Panc1 (cell line): ENCODE results near the gene DGKZ. TPM values are rescaled to one million over a fixed set of nuclear protein-coding genes. Genes with fewer than 3 reads are reported as not detected.

Source experiments
- ATAC-seq: fragments of 200-7000 bp; cut with Tn5 transposase; 2 replicates; pipeline ENCODE4 v1.9.1; 2020; ENCODE audit warnings: mild to moderate bottlenecking, moderate library complexity
- BruUV-seq: library from RNA; stranded (reverse); fragments of 400-500 nt; replicated peaks from 2 replicates; lab custom pipeline; 2021; lab: Mats Ljungman, UMichigan
- CTCF ChIA-PET: fragments of 300-600 bp; sonication (Branson Sonifier 250); formaldehyde crosslinking; loops from one replicate; lab custom pipeline; 2022; ENCODE audit warnings: antibody characterized with exemption; lab: Charles Lee
- POLR2A ChIA-PET: fragments of 300-600 bp; sonication (Branson Sonifier 250); formaldehyde crosslinking; loops from one replicate; lab custom pipeline; 2022; ENCODE audit warnings: antibody characterized with exemption; lab: Charles Lee
- DNase-seq: peaks from one replicate; pipeline ENCODE4 v3.0.0-alpha.2; 2010; ENCODE audit warnings: low read depth, low spot score
- H3K27ac ChIP-seq: 2 replicates; pipeline ENCODE4 v1.5.1; 2011; ENCODE audit warnings: mild to moderate bottlenecking, low read length, inconsistent platforms
- H3K27me3 ChIP-seq: fragments of 200-500 bp; sonication (Bioruptor generic); 2 replicates; pipeline ENCODE4 v1.6.0; 2014; ENCODE audit warnings: low read length, inconsistent platforms; ENCODE audit not compliant: control insufficient read depth, insufficient read depth
- H3K36me3 ChIP-seq: fragments of 200-500 bp; sonication (Bioruptor generic); 2 replicates; pipeline ENCODE4 v1.5.1; 2014; ENCODE audit warnings: inconsistent platforms, mild to moderate bottlenecking, low read length, moderate library complexity; ENCODE audit not compliant: control insufficient read depth, insufficient read depth
- H3K4me1 ChIP-seq: 2 replicates; pipeline ENCODE4 v1.5.1; 2011; ENCODE audit warnings: inconsistent platforms, mild to moderate bottlenecking, low read length, moderate library complexity; ENCODE audit not compliant: control insufficient read depth, insufficient read depth
- H3K4me3 ChIP-seq, 2 experiments: 2 replicates each; pipeline ENCODE4 v1.5.1; 2011 to 2012; ENCODE audit warnings: low read depth in 2 of 2, low read length in 2 of 2, mild to moderate bottlenecking in 2 of 2, inconsistent platforms in 1 of 2, moderate library complexity in 1 of 2
- H3K9me3 ChIP-seq: fragments of 200-500 bp; sonication (Bioruptor generic); 2 replicates; pipeline ENCODE4 v1.5.1; 2014; ENCODE audit warnings: low read depth, mild to moderate bottlenecking, inconsistent platforms, low read length, moderate library complexity; ENCODE audit not compliant: control insufficient read depth, insufficient read depth
- CTCF ChIP-seq: fragments of 450-650 bp; IDR thresholded peaks from 2 replicates; pipeline ENCODE4 v1.5.1; 2017; ENCODE audit warnings: mild to moderate bottlenecking
- POLR2AphosphoS5 ChIP-seq: IDR thresholded peaks from 2 replicates; pipeline ENCODE4 v1.6.1; 2012; ENCODE audit warnings: mild to moderate bottlenecking, low read depth, low read length, moderate library complexity
- SIN3A ChIP-seq: IDR thresholded peaks from 2 replicates; pipeline ENCODE4 v1.6.1; 2012; ENCODE audit warnings: low read depth, mild to moderate bottlenecking, low read length, moderate library complexity, borderline replicate concordance; ENCODE audit not compliant: insufficient read depth
- TCF7L2 ChIP-seq: IDR thresholded peaks from 2 replicates; pipeline ENCODE4 v1.6.1; 2011; ENCODE audit warnings: mild to moderate bottlenecking, low read depth, low read length, inconsistent platforms
- in situ Hi-C: cut with HindIII; loops from 2 replicates; pipeline ENCODE4 v1.10.0; 2016; ENCODE audit warnings: low sequenced_read_pairs, low pct_unique_long_range_greater_than_20kb
- intact Hi-C: fragments of 100-400 bp; cut with micrococcal nuclease; formaldehyde crosslinking; loops from one replicate; pipeline ENCODE4 v1.10.0; 2022; ENCODE audit not compliant: unreplicated experiment
- total RNA-seq: library from RNA; stranded (reverse); gene quantifications from one replicate; pipeline ENCODE4 v1.2.1, GENCODE V29; 2021; ENCODE audit not compliant: unreplicated experiment
- TF ChIP-seq, protein P1 (sequence below), 2 experiments: IDR thresholded peaks; 2 replicates each; pipeline ENCODE4 v1.6.1; 2011 to 2012; ENCODE audit warnings: low read depth in 2 of 2, control low read depth in 1 of 2, low read length in 1 of 2, mild to moderate bottlenecking in 1 of 2, moderate library complexity in 1 of 2; ENCODE audit not compliant: insufficient read depth in 1 of 2

DGKZ gene
- total RNA-seq, 1 experiment from 2014 or later, result 104 TPM

DNA sequence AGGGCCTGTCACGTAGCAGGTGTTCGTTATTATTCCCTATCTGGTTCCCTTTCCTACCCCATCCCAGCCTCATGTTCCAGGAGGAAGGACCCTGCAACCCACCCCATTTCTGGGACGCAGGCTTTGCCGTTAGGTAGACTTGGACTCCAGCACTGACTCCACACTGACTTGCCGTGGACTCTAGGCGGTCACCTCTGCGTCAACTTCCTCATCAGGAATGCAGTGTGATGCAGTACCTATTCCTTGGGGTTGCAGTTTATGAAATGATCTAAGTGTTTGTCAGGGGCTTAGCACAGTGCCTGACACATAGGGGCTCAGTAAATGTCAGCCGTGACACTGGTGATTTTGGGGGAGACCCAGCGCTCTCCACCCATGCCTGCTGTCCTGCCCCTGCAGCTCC, 16.8 kb downstream of the DGKZ start:
- Histone ChIP-seq H3K4me1 (peaks cover 65% of the 10 kb centered on the region), H3K36me3 (peaks cover 4% of the 10 kb centered on the region; the same call in 1 of the 2 replicates), H3K9me3 (no peaks in the 10 kb centered on the region), H3K4me3 (0 out of 4 replicates have a peak overlapping the region, but pooled peaks of 1 of the 2 experiments have one; percentile 1), H3K27me3 (no peaks in the 10 kb centered on the region), H3K27ac (peak overlapping the region; percentile 95)
- in situ Hi-C loops (no loop called here), intact Hi-C loops (no loop called here)
- ATAC-seq, result no peak
- TF ChIP-seq CTCF, result no peak
- TF ChIP-seq SIN3A, result no peak
- TF ChIP-seq POLR2AphosphoS5, result no peak
- no peak for TF ChIP-seq TCF7L2
- TF ChIP-seq, protein P1, sequence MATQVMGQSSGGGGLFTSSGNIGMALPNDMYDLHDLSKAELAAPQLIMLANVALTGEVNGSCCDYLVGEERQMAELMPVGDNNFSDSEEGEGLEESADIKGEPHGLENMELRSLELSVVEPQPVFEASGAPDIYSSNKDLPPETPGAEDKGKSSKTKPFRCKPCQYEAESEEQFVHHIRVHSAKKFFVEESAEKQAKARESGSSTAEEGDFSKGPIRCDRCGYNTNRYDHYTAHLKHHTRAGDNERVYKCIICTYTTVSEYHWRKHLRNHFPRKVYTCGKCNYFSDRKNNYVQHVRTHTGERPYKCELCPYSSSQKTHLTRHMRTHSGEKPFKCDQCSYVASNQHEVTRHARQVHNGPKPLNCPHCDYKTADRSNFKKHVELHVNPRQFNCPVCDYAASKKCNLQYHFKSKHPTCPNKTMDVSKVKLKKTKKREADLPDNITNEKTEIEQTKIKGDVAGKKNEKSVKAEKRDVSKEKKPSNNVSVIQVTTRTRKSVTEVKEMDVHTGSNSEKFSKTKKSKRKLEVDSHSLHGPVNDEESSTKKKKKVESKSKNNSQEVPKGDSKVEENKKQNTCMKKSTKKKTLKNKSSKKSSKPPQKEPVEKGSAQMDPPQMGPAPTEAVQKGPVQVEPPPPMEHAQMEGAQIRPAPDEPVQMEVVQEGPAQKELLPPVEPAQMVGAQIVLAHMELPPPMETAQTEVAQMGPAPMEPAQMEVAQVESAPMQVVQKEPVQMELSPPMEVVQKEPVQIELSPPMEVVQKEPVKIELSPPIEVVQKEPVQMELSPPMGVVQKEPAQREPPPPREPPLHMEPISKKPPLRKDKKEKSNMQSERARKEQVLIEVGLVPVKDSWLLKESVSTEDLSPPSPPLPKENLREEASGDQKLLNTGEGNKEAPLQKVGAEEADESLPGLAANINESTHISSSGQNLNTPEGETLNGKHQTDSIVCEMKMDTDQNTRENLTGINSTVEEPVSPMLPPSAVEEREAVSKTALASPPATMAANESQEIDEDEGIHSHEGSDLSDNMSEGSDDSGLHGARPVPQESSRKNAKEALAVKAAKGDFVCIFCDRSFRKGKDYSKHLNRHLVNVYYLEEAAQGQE (IDR thresholded peaks at IDR 0.05; ENCODE audit: insufficient read depth in 1 of 2, low read depth in 2 of 2, low read length in 1 of 2), result no peak
- CTCF ChIA-PET, result interaction anchor here (0.5 kb wide), 1 partner anchor 10 kb away, joined by 4 read pairs; no protein-coding TSS in a partner anchor
- DNase-seq, result no peak
- BruUV-seq, result no TSS peak
- POLR2A ChIA-PET, result no interaction called here

DNA sequence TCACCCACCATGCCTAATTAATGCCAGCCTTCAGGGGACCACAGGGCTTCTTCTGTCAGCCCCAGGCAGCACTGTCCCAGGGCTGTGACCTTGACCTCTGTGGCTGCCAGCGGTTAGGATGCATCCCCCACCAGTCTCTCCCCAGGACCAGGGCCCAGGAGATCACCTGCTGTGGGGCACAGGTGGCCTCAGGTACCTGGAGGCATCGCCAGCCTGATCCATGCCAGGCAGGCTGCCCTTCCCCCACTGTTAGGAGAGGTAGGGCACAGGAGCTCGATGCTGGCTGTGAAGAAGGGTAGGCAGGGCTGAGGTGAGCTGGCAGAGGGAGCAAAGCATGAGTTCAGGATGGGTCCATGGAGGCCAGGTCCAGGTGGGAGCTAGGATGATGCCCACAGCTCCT, 17.5 kb downstream of the DGKZ start:
- ChIA-PET POLR2A (no interaction called here), CTCF (interaction anchor here (1.3 kb wide), 1 partner anchor 26 kb away, joined by 5 read pairs; no protein-coding TSS in a partner anchor)
- no peak for ATAC-seq
- DNase-seq, result no peak
- Histone ChIP-seq H3K4me1 (peaks cover 68% of the 10 kb centered on the region), H3K36me3 (peaks cover 4% of the 10 kb centered on the region; the same call in 1 of the 2 replicates), H3K27ac (peak overlapping the region; percentile 95), H3K27me3 (no peaks in the 10 kb centered on the region), H3K9me3 (no peaks in the 10 kb centered on the region), H3K4me3 (no peak overlapping the region)
- in situ Hi-C loops, result no loop called here
- no peak for TF ChIP-seq CTCF
- no peak for TF ChIP-seq TCF7L2
- no peak for TF ChIP-seq POLR2AphosphoS5
- intact Hi-C loops, result no loop called here
- no TSS peak for BruUV-seq
